GM21367 (cell line): Measurements from ENCODE around the gene SIRT5.

ENCODE experiments used
- ATAC-seq: cut with Tn5 transposase; IDR thresholded peaks from one replicate; pipeline ENCODE4 v1.9.1; 2021; ENCODE audit not compliant: unreplicated experiment

Gene SIRT5

DNA sequence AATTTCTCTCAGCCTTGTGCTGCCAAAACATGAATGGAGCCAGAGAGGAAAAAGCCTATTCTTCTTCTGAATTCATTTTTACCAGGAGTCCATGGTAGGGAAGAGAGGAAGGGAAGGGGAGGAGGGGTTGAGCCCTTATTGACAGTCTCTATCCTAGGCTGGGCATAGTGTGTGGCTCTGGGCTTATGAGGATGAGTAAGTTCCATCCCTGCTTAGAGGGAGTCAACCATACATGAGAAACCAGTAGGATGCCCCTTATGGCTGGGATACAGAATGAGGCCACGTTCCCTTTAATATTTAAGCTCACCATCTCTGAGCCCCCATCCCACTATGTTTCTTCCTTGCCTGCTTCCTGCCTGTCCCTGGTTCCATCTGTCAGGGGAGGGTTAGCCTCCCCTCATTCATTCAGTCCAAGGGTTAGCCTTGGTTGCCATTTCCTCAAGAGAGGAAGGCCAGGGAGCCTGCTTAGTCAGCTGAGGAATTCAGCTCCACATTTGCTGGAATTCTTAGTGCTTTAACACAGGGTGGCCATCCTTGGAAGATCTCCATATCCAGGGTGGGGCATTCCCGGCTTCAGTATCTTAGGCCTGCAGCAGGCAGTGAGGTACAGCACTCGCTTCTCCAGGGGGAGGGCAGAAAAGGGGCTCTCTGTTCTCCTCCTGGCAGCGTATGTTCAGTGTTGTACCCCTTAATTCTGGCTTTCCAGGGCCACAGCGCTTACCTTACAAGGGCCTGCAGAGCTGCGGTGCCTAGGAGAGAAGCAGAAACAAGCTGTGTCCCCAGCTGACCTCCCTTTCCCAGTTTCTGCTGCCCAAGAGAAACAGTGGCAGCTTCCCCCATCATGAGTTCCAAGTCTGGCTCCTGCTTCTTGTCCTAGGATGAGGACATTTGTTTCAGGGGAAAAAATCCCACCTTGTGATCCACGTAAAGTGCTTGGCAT, 12.5 kb downstream of the SIRT5 start:
- ATAC-seq, result no peak

DNA sequence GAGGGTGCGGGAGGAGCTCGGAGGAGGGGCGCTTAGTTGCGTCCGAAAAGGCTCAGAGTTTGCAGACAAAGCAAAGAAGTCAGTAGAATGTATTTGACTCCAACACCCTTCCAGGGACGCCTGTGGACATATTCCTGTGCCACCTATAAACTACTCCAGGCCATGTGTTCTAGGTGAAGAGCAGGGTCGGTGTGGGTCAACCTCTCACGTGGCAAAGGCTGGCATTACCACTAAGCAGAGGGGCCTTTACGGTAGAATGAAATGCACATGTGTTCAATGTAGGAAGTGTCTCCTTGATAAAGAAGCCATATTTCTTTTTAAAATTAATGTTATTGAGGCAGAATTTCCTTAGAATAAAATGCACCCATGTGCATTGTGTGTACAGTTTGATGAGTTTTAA, 15.4 kb downstream of the SIRT5 start:
- no peak for ATAC-seq

DNA sequence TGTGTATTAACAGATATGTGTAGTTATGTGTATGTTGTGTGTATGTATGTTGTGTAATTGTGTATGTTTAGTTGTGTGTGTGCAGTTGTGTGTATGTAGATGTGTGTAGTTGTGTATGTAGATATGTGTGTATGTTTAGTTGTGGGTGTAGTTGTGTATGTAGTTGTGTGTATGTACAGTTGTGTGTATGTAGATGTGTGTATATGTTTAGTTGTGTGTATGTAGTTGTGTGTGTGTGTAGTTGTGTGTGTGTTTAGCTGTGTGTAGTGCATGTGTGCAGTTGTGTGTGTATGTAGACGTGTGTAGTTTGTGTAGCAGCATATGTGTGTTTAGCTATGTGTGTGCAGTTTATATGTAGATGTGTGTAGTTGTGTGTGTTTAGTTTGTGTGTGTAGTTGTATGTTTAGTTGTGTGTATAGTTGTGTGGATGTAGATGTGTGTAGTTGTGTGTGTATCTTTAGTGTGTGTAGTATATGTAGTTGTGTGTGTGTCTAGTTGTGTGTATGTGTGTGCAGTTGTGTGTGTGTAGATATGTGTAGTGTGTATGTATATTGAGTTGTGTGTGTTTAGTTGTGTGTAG, 16.3 kb downstream of the SIRT5 start:
- ATAC-seq, result no peak

DNA sequence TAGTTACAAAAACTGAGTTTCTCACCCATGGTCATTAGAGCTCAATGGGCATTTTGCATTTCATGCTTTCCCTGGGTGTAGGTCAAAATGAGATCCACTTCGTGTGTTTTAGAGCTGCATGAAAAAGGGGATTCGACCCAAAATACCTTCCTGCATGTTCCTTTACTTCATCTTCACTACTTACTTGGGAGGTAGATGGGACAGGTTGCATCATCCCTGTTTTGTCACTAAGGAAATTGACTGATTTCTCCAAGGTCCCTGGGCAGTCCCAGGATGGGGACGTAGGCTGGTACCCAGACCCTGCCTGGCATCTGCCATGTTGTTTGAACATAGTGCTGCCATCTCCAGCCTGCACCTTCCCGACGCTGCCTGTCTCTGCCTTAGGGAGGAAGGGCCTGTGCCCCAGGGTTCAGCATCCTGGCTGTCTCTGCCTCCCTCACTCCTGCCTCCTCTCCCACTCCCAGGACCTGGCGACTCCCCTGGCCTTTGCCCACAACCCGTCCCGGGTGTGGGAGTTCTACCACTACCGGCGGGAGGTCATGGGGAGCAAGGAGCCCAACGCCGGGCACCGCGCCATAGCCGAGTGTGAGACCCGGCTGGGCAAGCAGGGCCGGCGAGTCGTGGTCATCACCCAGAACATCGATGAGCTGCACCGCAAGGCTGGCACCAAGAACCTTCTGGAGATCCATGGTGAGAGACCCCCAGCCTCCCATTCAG, 17.0 kb downstream of the SIRT5 start:
- no peak for ATAC-seq

DNA sequence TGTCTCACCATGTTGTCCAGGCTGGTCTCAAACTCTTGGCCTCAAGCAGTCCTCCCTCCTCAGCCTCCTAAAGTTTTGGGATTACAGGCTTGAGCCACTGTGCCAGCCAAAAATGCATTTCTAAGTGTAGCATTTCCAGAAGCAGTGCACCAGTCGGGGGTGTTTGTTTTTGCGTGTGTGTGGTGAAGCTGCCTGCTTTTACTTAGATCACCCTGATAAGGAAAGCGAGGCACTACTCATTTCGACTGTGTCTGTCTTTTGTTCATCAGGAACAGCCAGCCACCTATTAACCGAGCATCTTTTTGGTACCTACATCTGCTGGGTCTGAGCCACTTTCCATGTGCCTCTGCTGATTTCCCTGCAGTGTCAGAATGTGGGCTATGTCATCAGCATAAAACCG, 18.7 kb downstream of the SIRT5 start:
- ATAC-seq, result no peak

DNA sequence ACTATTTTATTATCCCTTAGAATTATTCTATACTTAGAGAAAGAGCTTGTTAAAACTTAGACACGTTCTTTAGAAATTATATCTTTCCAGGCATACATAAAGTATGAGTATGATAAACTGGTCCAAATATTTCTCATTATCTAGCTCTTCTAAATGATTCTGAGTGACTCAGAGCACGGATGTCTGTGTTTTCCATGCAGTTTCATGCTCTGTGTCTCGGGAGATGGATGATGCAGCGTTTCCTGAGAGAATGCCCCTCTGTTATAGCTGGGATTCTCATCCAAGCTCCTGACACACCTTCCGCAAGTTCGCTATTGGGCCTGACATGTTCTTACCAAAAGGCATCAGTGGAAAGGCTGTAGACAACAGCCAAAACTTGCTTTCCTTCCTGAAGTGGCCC, 19.3 kb downstream of the SIRT5 start:
- no peak for ATAC-seq

DNA sequence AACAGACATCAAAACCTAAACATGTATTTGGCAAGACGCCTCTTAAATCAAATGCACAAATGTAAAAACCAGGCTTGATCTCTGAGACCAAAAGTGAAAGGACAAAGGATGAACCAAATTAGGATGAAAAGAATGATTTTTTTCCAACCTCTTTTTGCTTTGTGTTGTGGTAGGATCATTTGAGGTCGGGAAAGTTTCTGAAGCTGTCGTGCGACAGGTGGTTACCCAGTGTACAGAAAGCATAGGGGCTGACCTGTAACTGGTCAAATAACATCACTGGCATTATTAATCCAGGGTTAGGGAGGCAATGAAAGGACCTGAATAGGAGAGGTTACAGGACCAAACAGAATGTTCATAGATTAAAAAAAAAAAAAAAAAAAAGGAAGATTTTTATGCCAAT, 22.7 kb downstream of the SIRT5 start:
- no peak for ATAC-seq

DNA sequence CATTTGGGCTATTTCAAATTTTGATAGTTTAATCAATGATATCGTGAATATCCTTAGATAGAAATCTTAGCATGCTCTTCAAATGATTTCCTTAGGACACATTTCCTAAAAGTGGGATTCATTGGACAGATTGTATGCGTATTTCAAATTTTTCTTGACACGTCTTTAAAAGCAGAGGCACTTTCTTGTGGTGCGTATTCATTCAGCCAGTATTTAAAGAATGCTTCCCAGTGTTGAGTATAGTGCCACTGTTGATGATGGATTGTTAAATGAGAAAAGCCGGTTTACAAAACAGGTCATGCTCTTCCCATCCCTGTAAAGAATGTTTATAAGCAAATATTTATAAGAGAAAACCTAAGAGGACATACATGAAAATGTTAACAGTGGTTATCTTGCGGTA, 25.6 kb downstream of the SIRT5 start:
- ATAC-seq, result no peak

DNA sequence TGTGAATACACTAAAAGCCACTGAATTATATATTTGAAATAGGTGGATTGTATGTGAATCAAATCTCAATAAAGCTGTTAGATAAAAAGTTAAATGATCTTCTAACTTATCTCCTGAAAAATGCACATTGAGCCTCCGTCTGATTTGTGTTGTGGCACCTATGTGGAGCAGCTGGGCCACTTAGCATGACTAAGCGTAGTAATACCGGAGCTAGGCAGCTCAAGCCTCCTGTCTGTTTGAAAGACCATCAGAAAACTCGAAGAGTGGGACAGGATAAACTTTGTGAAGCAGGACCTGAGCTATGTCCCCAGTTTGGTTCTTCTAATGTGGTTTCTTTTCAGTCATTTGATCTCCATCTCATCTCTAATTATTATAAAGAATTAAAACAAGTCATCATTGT, 29.7 kb downstream of the SIRT5 start:
- no peak for ATAC-seq

DNA sequence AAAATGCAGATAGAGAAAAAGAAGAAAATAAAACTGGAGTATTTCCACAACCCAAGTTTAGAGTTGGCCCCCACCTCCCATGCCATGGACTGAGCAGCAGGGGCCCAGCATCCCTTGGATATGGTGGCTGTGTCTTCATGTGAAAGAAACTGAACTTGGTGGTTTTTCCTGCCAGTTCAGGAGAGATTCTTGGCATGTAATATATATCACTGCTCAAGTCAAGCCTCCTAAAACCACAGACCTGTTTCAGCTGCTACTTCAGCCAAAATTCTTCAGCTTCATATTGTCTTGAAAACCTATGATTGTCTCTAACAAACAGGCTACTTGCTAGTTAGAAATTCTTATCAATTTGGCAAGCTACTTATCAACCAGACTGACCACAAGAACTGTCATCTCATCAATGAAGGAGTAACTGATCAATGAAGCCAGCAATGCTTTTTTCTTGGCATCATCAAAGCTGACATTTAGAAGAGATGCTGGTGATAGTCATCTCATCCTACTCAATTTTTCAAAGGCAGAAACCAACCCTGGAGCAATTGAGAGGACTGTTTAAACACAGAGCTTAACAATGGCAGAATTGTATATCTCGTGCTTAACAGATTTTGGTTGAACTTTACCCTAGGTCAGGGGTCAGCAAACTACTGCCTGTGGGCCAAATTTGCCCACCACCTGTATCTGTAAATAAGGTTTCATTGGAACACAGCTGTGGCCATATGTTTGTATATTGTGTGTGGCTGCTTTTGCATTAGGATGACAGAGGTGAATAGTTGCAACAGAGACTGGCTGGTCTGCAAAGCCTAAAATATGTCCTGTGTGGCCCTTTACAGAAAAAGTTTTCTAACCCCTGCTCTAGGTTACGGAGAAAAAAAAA, 30.4 kb downstream of the SIRT5 start:
- ATAC-seq, result no peak

DNA sequence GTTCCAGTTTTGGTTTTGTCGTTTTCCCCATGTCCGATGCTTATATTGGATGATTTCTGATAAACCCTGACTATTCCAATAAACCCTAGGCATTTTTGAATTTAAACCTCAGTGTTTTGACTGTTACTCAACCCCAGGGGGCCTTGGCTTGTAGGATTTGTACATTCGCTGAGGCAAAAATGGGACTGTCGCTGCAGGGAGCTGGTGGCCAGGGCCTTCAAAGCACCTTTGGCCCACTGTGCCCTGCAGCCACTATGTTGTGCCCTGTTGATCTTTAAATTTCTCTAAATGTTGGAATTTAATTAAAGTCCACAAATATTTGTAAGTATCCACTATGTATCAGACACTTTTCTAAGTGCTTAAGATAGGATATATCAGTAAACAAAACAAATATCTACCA, 31.2 kb downstream of the SIRT5 start:
- no peak for ATAC-seq

DNA sequence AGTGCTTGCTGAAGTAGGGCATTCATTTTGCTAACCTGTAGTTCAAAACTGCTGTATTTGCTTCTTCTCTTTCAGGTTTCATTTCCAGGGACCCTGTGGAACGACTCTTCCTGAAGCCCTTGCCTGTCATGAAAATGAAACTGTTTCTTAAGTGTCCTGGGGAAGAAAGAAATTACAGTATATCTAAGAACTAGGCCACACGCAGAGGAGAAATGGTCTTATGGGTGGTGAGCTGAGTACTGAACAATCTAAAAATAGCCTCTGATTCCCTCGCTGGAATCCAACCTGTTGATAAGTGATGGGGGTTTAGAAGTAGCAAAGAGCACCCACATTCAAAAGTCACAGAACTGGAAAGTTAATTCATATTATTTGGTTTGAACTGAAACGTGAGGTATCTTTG, 37.3 kb downstream of the SIRT5 start:
- ATAC-seq, result no peak

DNA sequence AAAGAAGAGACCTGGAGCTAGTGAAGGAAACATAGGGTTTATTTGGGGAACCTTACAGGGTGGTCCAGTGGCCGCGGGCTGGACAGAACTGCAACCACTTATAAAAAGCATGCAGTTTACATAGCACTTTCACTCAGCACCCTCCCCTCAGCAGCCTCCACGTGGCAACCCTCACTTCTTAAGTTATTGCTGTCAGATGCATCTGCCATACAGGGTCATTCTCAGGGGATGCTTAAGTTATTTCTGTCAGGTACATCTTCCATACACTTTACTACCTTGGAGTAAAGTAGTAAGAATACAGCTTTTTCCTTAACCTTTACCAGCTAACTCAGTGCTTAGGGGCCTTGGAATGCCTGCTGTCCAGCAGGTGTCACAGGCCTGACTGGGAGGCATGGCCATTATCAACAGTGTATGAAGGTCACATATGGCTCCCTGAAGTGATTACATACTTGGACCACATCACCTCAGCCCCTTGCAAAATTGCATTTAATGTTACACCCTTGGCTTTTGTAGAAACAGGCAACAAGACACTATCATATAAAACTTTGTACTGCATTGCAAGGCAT, 38.7 kb downstream of the SIRT5 start:
- no peak for ATAC-seq

DNA sequence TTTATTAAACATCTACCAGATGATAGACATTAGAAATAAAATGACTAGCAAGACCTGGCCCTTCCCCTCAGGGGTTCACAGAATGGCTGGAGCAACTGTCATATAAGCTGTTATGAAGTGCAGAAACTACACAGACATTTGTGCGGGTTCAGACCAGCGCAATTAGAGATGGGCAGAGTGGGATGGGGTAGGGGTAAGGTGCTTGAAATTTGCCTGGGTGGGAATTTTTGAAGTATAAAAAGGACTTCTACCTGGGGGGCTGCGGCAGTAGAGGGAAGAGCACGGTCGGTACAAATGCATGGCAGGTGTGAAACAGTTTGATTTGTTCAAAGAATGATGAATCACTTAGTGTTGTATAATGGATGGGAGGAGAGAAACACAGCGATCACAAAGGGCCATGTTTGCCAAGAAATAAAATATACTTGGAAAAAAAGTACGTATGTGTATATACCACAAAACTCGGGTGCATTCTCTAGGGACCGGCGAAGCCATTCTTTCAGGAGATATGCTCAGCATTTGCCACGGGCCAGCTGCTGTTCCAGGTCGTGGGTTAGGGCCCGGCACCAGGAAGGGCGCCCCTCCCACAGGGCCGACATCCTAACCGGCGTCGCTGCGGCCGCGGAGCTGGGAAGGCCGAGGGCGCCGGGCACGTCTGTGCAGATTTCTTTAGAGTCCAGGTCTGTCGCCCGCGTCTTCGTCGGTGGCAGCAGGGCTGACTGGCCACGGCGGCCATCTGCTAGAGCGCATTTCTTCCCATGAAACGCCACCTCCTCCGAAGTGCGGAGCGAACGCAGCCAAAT, 39.9 kb downstream of the SIRT5 start:
- ATAC-seq, result peak; percentile 19

DNA sequence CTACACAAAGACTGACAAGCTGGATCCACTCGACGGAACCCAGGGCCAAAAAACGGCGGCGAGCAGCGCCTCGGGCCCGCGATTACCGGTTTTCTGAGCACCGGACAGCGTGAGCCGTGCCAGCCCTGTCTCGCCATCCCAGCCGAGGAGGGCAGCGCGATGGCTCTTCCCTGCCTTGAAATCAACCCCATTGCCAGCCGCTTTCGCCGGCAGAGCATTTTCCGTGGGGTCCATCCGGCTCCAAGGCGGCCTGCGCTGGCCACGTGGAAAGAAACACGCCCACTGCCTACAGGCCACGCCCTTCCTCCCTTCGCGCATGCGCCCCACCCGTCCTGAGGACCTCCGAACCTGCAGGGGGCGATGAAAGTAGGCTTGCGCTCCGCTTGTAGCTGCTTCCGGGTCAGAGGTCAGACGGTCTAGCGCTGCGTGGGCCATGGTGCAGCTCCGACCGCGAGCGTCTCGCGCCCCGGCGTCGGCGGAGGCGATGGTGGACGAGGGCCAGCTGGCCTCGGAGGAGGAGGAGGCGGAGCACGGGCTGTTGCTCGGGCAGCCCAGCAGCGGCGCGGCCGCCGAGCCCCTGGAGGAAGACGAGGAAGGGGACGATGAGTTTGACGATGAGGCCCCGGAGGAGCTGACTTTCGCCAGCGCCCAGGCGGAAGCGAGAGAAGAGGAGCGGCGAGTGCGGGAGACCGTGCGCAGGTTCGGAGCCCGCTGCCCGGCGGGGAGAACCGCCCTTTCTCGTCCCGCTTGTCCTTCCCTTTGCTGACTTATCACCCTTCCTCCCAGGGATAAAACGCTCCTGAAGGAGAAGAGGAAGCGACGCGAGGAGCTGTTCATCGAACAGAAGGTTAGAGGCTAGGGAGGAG, 40.8 kb downstream of the SIRT5 start, which contains the start of gene NOL7:
Gene NOL7, plus strand, starts transcription at position 410 of the 866 bp plus-strand sequence. Its CDS starts 24 bp downstream, at position 434.
- peak; percentile 87 for ATAC-seq

DNA sequence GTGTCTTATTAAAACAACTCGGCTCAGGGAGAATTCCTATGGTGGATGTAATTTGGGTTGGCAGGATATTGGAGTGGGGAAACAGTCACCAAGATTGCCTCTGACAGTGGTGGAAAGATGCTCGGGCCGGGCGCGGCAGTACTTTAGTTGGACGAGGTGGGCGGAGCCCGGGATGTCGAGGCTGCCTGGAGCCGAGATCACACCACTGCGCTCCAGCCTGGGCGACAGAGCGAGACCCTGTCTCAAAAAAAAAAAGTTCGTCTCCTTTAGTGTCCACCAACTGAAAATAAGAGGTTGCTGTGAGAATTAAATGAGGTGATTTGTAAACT, 41.4 kb downstream of the SIRT5 start:
- no peak for ATAC-seq

DNA sequence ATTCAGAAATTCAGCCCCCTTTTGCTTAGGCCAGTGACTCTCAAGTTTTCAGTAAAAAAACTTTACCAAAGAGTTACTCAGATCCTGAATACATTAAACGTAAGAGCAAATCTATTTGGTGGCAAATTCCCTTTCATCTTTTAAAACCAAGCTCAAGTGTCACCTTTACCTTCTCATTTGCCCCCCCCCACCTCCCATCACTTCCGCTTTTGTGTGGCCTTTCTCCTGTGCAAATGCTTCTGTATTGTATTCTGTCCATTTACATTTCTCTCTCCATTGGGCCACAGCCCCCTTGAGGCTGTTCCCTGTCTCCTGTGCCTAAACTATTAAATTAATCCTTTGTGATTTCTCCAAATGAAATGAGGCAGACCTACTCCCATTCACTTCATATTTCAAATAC, 42.7 kb downstream of the SIRT5 start:
- no peak for ATAC-seq

DNA sequence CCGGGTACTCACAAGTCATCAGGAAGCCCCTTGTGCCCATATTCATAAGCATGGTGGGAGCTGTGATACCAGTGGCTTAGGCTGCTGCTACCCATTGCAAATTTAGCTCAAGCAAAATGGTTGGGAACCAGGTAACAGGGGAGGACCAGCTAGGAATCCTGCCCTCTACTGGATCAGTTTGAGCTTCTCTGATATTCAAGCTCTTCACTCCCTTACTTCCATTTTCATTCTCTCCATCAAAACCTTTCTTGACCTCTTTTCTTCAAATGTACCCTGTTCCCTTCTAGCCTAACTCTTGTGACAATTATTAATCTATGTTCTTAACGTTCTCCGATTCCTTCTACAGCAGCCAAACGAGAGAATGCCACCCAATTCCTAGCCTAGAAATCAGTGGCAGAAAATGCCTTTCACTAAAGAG, 50.5 kb downstream of the SIRT5 start:
- ATAC-seq, result no peak
